ENCODE results near the gene FLOT2. TPM values are rescaled to one million over a fixed set of nuclear protein-coding genes. Genes with fewer than 3 reads are reported as not detected.
"Not testable (repeated sequence)": the region's sequence is repeated elsewhere in the genome, so short reads cannot be mapped to it uniquely, and the experiment has no call there.

Gene FLOT2
- total RNA-seq, 1 donor from 2014 or later: 136 TPM

- peak overlapping the region; percentile 89 for H3K27ac Mint-ChIP-seq
Measured at GRCh38 chr17:28855336-28855679, 42.2 kb downstream of the FLOT2 start.

DNA sequence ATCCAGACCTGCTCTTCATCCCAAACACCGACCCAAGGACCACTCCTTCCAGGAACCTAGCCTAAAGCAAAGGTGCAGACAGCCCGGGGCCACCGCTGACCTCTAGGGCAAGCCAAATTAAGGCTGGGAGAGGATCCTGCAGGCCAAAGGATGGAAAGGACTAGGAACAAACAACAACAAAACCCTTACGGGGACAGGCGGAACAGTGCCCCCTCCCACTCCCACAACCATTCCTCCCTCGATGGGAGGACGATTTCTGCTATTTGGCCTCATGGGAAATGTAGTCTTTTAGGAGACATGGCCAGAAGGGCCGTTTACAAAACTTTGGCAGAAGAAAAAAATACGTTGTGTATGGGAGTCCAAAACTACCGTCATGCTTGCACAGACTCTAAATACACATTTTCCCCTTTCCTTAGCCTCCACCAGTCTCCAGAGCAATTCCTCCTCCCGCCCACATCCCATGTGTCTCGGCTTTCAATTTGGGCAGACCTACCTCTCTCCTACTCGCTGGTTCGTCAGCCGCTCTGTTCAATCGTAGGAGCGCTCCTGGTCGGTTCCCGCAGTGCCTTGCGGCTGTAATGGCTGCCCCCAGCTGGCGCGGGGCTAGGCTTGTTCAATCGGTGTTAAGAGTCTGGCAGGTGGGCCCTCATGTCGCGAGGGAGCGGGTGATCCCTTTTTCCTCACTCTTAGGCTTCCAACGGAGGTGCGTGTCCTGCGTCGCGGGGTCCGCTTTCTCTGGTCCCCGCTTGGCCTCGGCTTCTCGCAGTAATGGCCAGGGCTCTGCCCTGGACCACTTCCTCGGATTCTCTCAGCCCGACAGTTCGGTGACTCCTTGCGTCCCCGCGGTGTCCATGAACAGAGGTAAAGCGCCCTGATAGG, 42.8 kb downstream of the FLOT2 start, which contains the start of gene ERAL1:
ERAL1 (plus strand) TSS at position 560 of the 879 bp plus-strand sequence; CDS start at position 579, 19 bp downstream.
- Mint-ChIP-seq H3K36me3 (ENCODE audit: low read depth) (peaks cover 33% of the 10 kb centered on the region), H3K27ac (peak within 1 kb of the TSS; percentile 89), H3K9me3 (no peaks in the 10 kb centered on the region), H3K4me1 (ENCODE audit: low read depth) (peaks cover 24% of the 10 kb centered on the region), H3K27me3 (ENCODE audit: low read depth) (no peaks in the 10 kb centered on the region), H3K4me3 (ENCODE audit: low read depth) (peak within 1 kb of the TSS; percentile 86)
- intact Hi-C loops (cut with micrococcal nuclease): loop anchor here (1.0 to 2.0 kb wide), 2 partner anchors 17 to 48 kb away; partner anchors contain the start of gene DHRS13
- DNase-seq (ENCODE audit: low spot score): peak; percentile 81

More at GRCh38 chr17:28855336-28855679, 42.2 kb downstream of the FLOT2 start:
- peak overlapping the region; percentile 86 for H3K4me3 Mint-ChIP-seq (ENCODE audit: low read depth)
- H3K36me3 Mint-ChIP-seq (ENCODE audit: low read depth): peaks cover 36% of the 10 kb centered on the region
- DNase-seq (ENCODE audit: low spot score): no peak
- H3K9me3 Mint-ChIP-seq: no peaks in the 10 kb centered on the region
- no peaks in the 10 kb centered on the region for H3K27me3 Mint-ChIP-seq (ENCODE audit: low read depth)
- peaks cover 24% of the 10 kb centered on the region for H3K4me1 Mint-ChIP-seq (ENCODE audit: low read depth)
- intact Hi-C loops (cut with micrococcal nuclease): loop anchor here (1.0 to 2.0 kb wide), 2 partner anchors 16 to 47 kb away; partner anchors contain the start of gene DHRS13

DNA sequence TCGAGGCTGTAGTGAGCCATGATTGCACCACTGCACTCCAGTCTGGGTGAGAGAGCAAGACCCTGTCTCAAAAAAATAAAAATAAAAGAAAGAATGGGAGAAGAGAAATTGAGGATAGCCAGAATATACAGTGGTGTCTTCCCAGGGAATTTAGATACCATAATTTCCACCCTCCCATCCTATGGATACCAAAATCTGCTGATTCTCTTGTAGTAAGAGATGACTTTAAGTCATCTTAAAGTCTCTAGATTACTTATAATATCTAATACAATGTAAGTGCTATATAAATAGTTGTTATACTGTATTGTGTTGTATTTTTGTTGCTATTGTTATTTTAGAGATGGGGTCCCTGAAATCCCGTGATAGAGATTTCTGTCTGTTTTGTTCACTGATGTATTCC, 44.2 kb downstream of the FLOT2 start:
- Mint-ChIP-seq H3K4me1 (ENCODE audit: low read depth) (peaks cover 25% of the 10 kb centered on the region), H3K27me3 (ENCODE audit: low read depth) (no peaks in the 10 kb centered on the region), H3K27ac (no peak overlapping the region), H3K4me3 (ENCODE audit: low read depth) (peak overlapping the region; percentile 8), H3K9me3 (no peaks in the 10 kb centered on the region), H3K36me3 (ENCODE audit: low read depth) (peaks cover 22% of the 10 kb centered on the region)
- intact Hi-C loops (cut with micrococcal nuclease): no loop called here
- no peak for DNase-seq (ENCODE audit: low spot score)

DNA sequence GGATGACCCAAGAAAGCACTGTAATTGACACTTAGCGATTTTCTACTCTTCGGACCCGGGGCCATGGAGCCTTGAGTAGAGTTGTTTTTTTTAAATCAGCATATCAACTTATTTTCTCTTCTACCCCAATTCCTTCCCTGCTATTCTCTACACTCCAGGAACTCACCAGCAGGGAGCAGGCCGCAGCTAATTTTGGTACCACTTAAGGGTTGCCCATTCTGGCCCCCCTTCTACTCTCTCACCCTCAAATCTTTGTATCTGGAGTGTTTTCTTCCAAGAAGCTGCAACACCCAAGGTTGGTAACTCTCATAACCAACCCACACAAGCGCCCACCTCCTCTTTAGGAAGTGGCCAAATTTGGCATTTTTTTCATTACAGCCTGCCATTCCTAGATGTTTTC, 48.3 kb downstream of the FLOT2 start:
- H3K4me3 Mint-ChIP-seq (ENCODE audit: low read depth): no peak overlapping the region
- peaks cover 6% of the 10 kb centered on the region for H3K4me1 Mint-ChIP-seq (ENCODE audit: low read depth)
- intact Hi-C loops (cut with micrococcal nuclease): no loop called here
- H3K27me3 Mint-ChIP-seq (ENCODE audit: low read depth): no peaks in the 10 kb centered on the region
- no peak for DNase-seq (ENCODE audit: low spot score)
- no peak overlapping the region for H3K27ac Mint-ChIP-seq
- H3K9me3 Mint-ChIP-seq: no peaks in the 10 kb centered on the region
- no peaks in the 10 kb centered on the region for H3K36me3 Mint-ChIP-seq (ENCODE audit: low read depth)

GRCh38 chr17:28848667-28849066, 48.9 kb downstream of the FLOT2 start:
- H3K9me3 Mint-ChIP-seq; H3K27ac Mint-ChIP-seq; H3K4me1 Mint-ChIP-seq (ENCODE audit: low read depth); intact Hi-C loops (cut with micrococcal nuclease); H3K27me3 Mint-ChIP-seq (ENCODE audit: low read depth); H3K36me3 Mint-ChIP-seq (ENCODE audit: low read depth); H3K4me3 Mint-ChIP-seq (ENCODE audit: low read depth): not testable (repeated sequence)
- DNase-seq (ENCODE audit: low spot score): peak; percentile 38

DNA sequence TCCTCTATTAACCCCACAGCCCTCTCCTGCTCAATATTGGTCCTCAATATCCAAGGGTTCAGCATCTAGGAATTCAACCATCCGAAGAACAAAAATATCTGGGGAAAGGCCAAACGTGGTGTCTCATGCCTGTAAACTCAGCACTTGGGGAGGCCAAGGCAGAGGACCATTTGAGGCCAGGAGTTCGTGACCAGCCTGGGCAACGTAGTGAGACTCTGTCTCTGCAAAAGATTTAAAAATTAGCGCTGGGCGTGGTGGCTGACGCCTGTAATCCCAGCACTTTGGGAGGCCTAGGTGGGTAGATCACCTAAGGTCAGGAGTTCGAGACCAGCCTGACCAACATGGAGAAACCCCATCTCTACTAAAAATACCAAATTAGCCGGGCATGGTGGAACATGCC, 50.8 kb downstream of the FLOT2 start:
- DNase-seq (ENCODE audit: low spot score); intact Hi-C loops (cut with micrococcal nuclease); H3K4me3 Mint-ChIP-seq (ENCODE audit: low read depth); H3K36me3 Mint-ChIP-seq (ENCODE audit: low read depth); H3K27ac Mint-ChIP-seq; H3K9me3 Mint-ChIP-seq; H3K27me3 Mint-ChIP-seq (ENCODE audit: low read depth): not testable (repeated sequence)
- peaks cover 10% of the 10 kb centered on the region for H3K4me1 Mint-ChIP-seq (ENCODE audit: low read depth)

DNA sequence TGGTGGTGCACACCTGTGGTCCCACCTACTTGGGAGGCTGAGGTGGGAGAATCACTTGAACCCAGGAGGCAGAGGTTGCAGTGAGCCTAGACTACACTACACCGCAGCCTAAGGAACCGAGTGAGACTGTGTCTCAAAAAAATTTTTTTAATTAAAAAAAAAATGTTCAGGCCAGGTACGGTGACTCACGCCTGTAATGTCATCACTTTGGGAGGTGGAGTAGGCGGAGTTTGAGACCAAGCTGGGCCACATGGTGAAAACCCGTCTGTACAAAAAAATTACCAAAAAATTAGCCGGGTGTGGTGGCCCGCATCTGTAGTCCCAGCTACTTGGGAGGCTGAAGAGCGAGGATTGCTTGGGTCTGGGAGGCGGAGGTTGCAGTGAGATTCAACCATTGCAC, 51.3 kb downstream of the FLOT2 start:
- Mint-ChIP-seq H3K4me3 (ENCODE audit: low read depth) (no peak overlapping the region), H3K4me1 (ENCODE audit: low read depth) (peaks cover 12% of the 10 kb centered on the region), H3K36me3 (ENCODE audit: low read depth) (peaks cover 5% of the 10 kb centered on the region), H3K27me3 (ENCODE audit: low read depth) (no peaks in the 10 kb centered on the region), H3K27ac (no peak overlapping the region), H3K9me3 (no peaks in the 10 kb centered on the region)
- intact Hi-C loops (cut with micrococcal nuclease): no loop called here
- DNase-seq (ENCODE audit: low spot score): no peak

- Mint-ChIP-seq H3K4me3 (ENCODE audit: low read depth) (peak overlapping the region; percentile 54), H3K9me3 (no peaks in the 10 kb centered on the region), H3K36me3 (ENCODE audit: low read depth) (peaks cover 10% of the 10 kb centered on the region), H3K27ac (peak overlapping the region; percentile 30), H3K27me3 (ENCODE audit: low read depth) (no peaks in the 10 kb centered on the region), H3K4me1 (ENCODE audit: low read depth) (peaks cover 19% of the 10 kb centered on the region)
- intact Hi-C loops (cut with micrococcal nuclease): loop anchor here (2.0 to 5.0 kb wide), 4 partner anchors 31 to 116 kb away; partner anchors contain the start of genes NEK8, PHF12 and TLCD1
- no peak for DNase-seq (ENCODE audit: low spot score)
Measured at GRCh38 chr17:28843816-28844148, 53.8 kb downstream of the FLOT2 start.

DNA sequence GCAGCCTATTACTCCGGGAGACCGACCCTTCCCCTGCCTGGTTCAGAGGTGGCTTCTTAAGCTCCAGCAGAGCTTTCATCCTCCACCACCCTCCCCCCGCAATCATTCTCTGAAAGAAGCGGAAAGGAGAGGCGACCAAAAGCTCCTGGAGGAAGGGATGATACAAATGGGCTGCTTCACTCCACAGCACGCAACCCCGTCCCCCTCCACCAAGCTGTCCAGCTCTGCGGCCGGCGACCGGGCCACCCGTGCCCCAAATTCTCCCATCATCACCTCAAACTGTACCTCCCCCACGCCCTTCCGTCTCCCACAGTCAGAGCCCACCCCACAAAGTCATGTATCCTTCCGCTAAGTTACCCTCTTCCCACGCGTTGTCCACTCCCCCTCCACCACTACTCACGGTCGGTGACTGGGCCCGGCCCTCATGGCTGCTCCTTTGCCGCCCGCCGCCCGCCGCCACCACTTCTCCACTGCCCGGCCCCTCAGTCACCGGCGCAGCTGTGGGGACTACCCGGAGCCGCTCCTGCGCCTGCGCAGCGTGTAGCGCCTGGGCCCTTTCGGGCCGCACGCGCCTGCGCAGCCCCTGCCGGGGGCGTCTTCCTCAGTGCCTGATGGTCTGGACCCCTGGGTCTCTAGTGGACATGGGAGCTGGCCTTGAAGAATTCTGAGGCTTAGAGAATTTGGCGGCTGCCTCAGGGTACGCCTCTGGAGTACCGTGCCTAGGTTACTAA, 55.1 kb downstream of the FLOT2 start, which contains the start of gene FAM222B:
FAM222B (minus strand) TSS at position 509 of the 731 bp plus-strand sequence. CDS start 76,123 bp downstream, outside the sequence.
- Mint-ChIP-seq H3K4me3 (ENCODE audit: low read depth) (peak within 1 kb of the TSS; percentile 98), H3K27ac (peak within 1 kb of the TSS; percentile 96)
- intact Hi-C loops (cut with micrococcal nuclease): loop anchor here (2.0 to 5.0 kb wide), 4 partner anchors 30 to 115 kb away; partner anchors contain the start of genes NEK8, PHF12 and TLCD1

GRCh38 chr17:28841901-28842281, 55.6 kb downstream of the FLOT2 start:
- DNase-seq (ENCODE audit: low spot score): no peak
- Mint-ChIP-seq H3K4me3 (ENCODE audit: low read depth) (peak overlapping the region; percentile 98), H3K36me3 (ENCODE audit: low read depth) (peaks cover 10% of the 10 kb centered on the region), H3K9me3 (no peaks in the 10 kb centered on the region), H3K27me3 (ENCODE audit: low read depth) (no peaks in the 10 kb centered on the region), H3K4me1 (ENCODE audit: low read depth) (peaks cover 19% of the 10 kb centered on the region), H3K27ac (peak overlapping the region; percentile 96)
- intact Hi-C loops (cut with micrococcal nuclease): loop anchor here (2.0 to 5.0 kb wide), 4 partner anchors 29 to 115 kb away; partner anchors contain the start of genes NEK8, PHF12 and TLCD1

More for the DNA sequence above, 55.1 kb downstream of the FLOT2 start, which contains the start of gene FAM222B:
- Mint-ChIP-seq H3K36me3 (ENCODE audit: low read depth) (peaks cover 10% of the 10 kb centered on the region), H3K4me1 (ENCODE audit: low read depth) (peaks cover 19% of the 10 kb centered on the region), H3K27me3 (ENCODE audit: low read depth) (no peaks in the 10 kb centered on the region), H3K9me3 (no peaks in the 10 kb centered on the region)
- DNase-seq (ENCODE audit: low spot score): peak; percentile 84

DNA sequence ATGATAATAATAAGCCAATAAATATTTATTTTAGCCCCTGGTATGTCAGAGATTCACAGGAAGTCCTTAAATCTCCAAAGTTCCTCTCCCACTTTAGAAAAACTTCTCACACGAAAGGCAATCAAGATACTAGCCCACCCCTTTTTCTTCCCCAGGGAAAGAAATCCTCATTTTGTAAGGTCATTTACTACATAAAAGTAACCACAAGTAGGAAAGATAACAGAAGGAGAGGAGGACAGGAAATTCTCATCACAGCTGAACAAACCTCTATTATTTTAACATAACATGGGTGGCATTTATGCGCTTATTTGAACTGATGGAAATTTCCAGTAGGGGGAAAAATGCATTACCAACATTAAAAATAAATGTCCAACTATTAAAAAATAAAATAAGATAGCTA, 58.3 kb downstream of the FLOT2 start:
- intact Hi-C loops (cut with micrococcal nuclease): no loop called here
- Mint-ChIP-seq H3K9me3 (no peaks in the 10 kb centered on the region), H3K4me1 (ENCODE audit: low read depth) (peaks cover 21% of the 10 kb centered on the region), H3K36me3 (ENCODE audit: low read depth) (peaks cover 12% of the 10 kb centered on the region), H3K27me3 (ENCODE audit: low read depth) (no peaks in the 10 kb centered on the region), H3K4me3 (ENCODE audit: low read depth) (no peak overlapping the region), H3K27ac (no peak overlapping the region)
- no peak for DNase-seq (ENCODE audit: low spot score)

- H3K36me3 Mint-ChIP-seq (ENCODE audit: low read depth): peaks cover 15% of the 10 kb centered on the region
- H3K9me3 Mint-ChIP-seq; H3K27me3 Mint-ChIP-seq (ENCODE audit: low read depth); H3K4me3 Mint-ChIP-seq (ENCODE audit: low read depth); intact Hi-C loops (cut with micrococcal nuclease); DNase-seq (ENCODE audit: low spot score); H3K27ac Mint-ChIP-seq: not testable (repeated sequence)
- H3K4me1 Mint-ChIP-seq (ENCODE audit: low read depth): peaks cover 18% of the 10 kb centered on the region
Measured at GRCh38 chr17:28836541-28836940, 61.0 kb downstream of the FLOT2 start.
